ENCODE measurements around the gene WDR53. TPM values are rescaled to one million over a fixed set of nuclear protein-coding genes. Genes with fewer than 3 reads are reported as not detected.

The WDR53 gene
- total RNA-seq, 1 experiment from 2014 or later: 14.8 TPM

- no peaks in the 10 kb centered on the region for H3K9me3 ChIP-seq (ENCODE audit: control insufficient read depth in 1 of 2, insufficient read depth in 1 of 2, low read depth in 1 of 2, low read length in 2 of 2)
- no peaks in the 10 kb centered on the region for H3K79me2 ChIP-seq (ENCODE audit: insufficient read depth, low read length)
- ATAC-seq (no peak), DNase-seq (ENCODE audit: low read depth, low spot score) (no peak)
- intact Hi-C loops (cut with micrococcal nuclease): no loop called here
- no peak overlapping the region for H2AFZ ChIP-seq (ENCODE audit: low read depth, low read length, poor library complexity, severe bottlenecking)
- H3K4me2 ChIP-seq (ENCODE audit: low read length): no peak overlapping the region
- H3K36me3 ChIP-seq (ENCODE audit: control insufficient read depth in 1 of 2, insufficient read depth in 2 of 2, low read length in 2 of 2): no peaks in the 10 kb centered on the region
- H3K27ac ChIP-seq (ENCODE audit: low read depth, low read length): no peak overlapping the region
- no TSS peak for BruUV-seq (replicated peaks)
- H3K9me2 ChIP-seq (ENCODE audit: insufficient read depth): no peaks in the 10 kb centered on the region
- no peak overlapping the region for H3K9ac ChIP-seq (ENCODE audit: low read length)
- H3K4me1 ChIP-seq (ENCODE audit: control insufficient read depth in 1 of 2, insufficient read depth in 2 of 2, low read length in 2 of 2): no peaks in the 10 kb centered on the region
- H3K4me3 ChIP-seq (replicated peaks in 1 of 2; ENCODE audit: low read depth in 1 of 2, low read length in 2 of 2): no peak overlapping the region
- ChIA-PET RAD21 (ENCODE audit: low non-redundant PET in 1 of 2, low total read pairs in 2 of 2, uncharacterized antibody in 2 of 2, unreplicated experiment in 2 of 2) (no interaction called here), POLR2A (no interaction called here), CTCF (interaction anchor here (1.2 kb wide), 1 partner anchor 27 kb away, joined by 3 read pairs; no protein-coding TSS in a partner anchor)
- no peaks in the 10 kb centered on the region for H3K27me3 ChIP-seq (ENCODE audit: insufficient read depth, low read length)
- H4K20me1 ChIP-seq (ENCODE audit: insufficient read depth): no peaks in the 10 kb centered on the region
- TF ChIP-seq POLR2A (IDR thresholded peaks at IDR 0.05; ENCODE audit: borderline replicate concordance, extremely low read depth, insufficient read depth, insufficient read length) (no peak), CBX3 (IDR thresholded peaks at IDR 0.05; ENCODE audit: low read depth) (no peak), TCF7L2 (IDR thresholded peaks at IDR 0.05; ENCODE audit: borderline replicate concordance, extremely low read depth, insufficient read depth, insufficient read length) (no peak), EZH2phosphoT487 (IDR thresholded peaks at IDR 0.05; ENCODE audit: borderline replicate concordance) (no peak), CTCF (IDR thresholded peaks at IDR 0.05 in 2 of 3, conservative IDR thresholded peaks at IDR 0.05 in 1 of 3; ENCODE audit: borderline replicate concordance in 1 of 3, insufficient read depth in 1 of 3, low read depth in 2 of 3, low read length in 2 of 3) (no peak), EGR1 (IDR thresholded peaks at IDR 0.05; ENCODE audit: low read depth) (no peak), EZH2 (IDR thresholded peaks at IDR 0.05) (no peak), REST (IDR thresholded peaks at IDR 0.05; ENCODE audit: low read depth) (no peak), ELF1 (IDR thresholded peaks at IDR 0.05; ENCODE audit: borderline replicate concordance, low read depth) (no peak), SP1 (IDR thresholded peaks at IDR 0.05; ENCODE audit: low read depth) (no peak), ZFX (IDR thresholded peaks at IDR 0.05) (no peak), MAX (IDR thresholded peaks at IDR 0.05) (no peak), SRF (IDR thresholded peaks at IDR 0.05; ENCODE audit: low read depth) (no peak), ATF3 (IDR thresholded peaks at IDR 0.05) (no peak), ZNF274 (IDR thresholded peaks at IDR 0.05; ENCODE audit: low read depth, low read length) (no peak), ZBTB33 (IDR thresholded peaks at IDR 0.05; ENCODE audit: extremely low read depth, insufficient replicate concordance, low read length) (no peak), SIN3A (IDR thresholded peaks at IDR 0.05; ENCODE audit: low read depth) (no peak), JUND (IDR thresholded peaks at IDR 0.05) (no peak)
These were observed 13.1 kb downstream of the WDR53 start for GRCh38 chr3:196555295-196555694.
